GM18909 (cell line): Measurements from ENCODE around the gene EGR2.
"Not testable (repeated sequence)": the region's sequence is repeated elsewhere in the genome, so short reads cannot be mapped to it uniquely, and the experiment has no call there.

Experiments used
- ATAC-seq: cut with Tn5 transposase; IDR thresholded peaks from one replicate; pipeline ENCODE4 v1.9.1; 2021; ENCODE audit warnings: mild to moderate bottlenecking; ENCODE audit not compliant: unreplicated experiment, poor library complexity

The EGR2 gene

DNA sequence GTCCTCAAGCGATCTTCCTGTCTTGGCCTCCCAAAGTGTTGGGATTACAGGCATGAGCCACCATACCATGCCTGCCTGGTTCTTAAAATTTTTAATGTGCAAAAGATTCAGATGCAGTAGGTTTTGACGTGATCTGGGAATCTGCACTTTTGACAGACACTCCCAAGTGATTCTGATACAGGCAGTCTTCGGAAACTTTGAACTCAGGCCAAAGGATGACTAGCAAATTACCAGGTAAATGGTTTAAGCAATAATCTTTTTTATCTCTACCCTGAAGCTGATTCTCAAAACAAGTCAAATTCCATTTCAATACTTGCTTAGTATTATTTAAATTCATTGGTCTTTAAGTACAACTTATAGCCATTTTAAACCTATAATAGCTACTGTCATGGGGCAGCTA is 14.3 kb downstream of the EGR2 start:
- no peak for ATAC-seq

GRCh38 chr10:62796896-62797295 is 19.3 kb downstream of the EGR2 start:
- no peak for ATAC-seq

DNA sequence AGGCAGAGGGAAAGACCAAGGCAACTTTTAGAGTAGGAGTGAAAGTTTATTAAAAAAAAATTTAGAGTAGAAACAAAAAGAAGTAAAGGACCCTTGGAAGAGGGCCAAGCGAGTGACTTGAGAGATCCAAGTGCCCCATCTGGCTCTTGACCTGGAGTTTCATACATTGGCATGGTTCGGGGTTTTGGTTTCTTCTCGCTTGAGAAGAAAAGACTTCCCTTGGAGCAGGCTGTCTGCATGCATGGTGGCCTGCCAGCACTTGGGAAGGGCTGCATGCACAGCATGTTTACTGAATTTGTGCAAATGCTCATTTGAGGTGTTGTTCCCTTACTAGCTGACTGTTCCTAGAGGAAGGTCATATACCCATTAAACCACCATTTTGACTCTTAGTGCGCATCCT is 20.4 kb downstream of the EGR2 start:
- ATAC-seq = no peak

DNA sequence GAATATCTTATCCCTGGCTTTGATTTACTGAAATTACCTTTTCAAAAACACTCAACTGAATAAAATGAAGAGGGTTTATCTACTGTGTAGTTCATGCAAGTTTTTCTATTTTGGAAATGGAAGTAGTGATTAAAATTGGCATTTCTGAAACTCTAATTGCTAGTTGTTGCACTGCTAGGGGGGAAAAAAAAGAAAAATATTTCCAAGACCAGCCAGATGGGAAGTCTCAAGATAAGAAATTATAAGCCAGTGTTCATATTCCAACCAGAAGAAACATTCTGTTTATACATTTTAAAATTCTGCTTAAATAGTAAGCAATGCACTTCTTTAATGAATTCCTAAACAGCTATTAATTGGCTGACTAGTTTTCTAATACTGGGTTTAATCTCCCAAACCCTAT is 21.1 kb downstream of the EGR2 start:
- ATAC-seq = no peak

GRCh38 chr10:62794306-62794705 is 21.9 kb downstream of the EGR2 start:
- ATAC-seq = no peak

DNA sequence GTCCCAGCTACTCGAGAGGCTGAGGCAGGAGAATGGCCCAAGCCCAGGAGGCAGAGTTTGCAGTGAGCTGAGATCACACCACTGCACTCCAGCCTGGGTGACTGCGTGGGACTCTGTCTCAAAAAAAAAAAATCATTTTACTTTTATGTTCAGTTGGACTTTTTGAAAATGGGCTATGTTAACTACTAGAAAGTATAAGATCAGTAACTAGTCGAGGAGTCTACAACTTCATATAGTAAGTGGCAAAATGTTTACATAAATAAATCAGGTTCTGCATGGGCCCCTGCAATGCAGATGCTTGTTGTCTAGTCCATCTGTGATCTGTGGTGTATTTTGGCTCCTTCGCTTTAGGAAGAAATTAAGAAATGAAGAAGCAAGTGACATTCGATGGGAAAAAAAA is 23.9 kb downstream of the EGR2 start:
- ATAC-seq = no peak

DNA sequence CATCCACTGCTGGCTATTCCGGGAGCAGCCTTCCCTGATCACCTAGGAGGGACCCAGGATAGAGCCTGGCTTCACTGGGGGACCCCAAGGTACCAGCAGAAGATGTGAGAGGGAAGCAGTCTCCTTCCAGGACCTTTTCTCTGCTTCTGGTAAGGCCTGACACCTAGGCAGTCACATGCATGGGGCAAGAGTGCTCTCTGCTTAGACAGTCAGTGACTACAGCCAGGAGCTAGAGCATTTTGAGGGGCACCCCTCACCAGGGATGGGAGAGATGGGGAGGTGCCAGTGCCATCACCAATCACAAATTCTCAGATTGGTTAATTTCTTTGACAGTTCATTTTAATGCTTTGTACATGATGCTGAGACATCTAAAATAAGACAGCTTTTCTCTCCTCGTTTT is 25.6 kb downstream of the EGR2 start:
- no peak for ATAC-seq

DNA sequence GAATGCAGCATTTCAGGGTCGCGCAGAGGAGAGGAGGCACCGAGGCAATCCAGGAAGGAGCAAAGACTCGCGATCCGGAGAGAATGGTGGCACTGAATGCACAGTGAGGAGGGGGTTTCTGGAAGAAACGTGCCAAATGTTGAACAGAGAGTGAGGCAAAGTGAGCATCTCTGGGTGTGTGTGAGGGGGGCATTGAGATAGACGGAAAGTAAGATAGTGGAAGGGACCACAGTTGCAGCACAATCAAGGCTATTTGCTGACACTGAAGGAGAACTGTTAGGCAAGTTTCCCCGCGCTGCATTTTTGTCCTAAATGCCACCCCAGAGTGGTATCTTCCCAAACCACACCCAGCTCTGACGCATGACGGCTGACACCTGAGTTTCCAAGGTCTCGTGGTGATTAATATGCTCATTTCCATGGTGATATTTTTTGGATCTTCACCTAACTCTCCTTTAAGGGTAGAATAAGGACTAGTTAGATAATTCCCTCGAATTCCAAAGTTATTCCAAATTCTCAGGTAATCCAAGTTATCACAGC is 26.1 kb downstream of the EGR2 start:
- no peak for ATAC-seq

- no peak for ATAC-seq
Observed at GRCh38 chr10:62788861-62789467, 27.2 kb downstream of the EGR2 start.

DNA sequence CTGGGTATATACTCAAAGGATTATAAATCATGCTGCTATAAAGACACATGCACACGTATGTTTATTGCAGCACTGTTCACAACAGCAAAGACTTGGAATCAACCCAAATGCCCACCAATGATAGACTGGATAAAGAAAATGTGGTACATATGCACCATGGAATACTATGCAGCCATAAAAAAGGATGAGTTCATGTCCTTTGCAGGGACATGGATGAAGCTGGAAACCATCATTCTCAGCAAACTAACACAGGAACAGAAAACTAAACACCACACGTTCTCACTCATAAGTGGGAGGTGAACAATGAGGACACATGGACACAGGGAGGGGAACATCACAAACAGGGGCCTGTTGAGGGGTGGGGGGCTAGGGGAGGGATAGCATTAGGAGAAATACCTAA is 27.9 kb downstream of the EGR2 start:
- not testable (repeated sequence) for ATAC-seq

DNA sequence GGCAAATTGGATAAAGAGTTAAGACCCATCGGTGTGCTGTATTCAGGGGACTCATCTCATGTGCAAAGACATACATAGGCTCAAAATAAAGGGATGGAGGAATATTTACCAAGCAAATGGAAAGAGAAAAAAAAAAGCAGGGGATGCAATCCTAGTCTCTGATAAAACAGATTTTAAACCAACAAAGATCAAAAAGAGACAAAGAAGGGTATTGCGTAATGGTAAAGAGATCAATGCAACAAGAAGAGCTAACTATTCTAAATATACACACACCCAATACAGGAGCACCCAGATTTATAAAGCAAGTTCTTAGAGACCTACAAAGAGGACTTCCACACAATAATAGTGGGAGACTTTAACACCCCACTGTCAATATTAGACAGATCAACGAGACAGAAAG is 31.6 kb downstream of the EGR2 start:
- not testable (repeated sequence) for ATAC-seq

DNA sequence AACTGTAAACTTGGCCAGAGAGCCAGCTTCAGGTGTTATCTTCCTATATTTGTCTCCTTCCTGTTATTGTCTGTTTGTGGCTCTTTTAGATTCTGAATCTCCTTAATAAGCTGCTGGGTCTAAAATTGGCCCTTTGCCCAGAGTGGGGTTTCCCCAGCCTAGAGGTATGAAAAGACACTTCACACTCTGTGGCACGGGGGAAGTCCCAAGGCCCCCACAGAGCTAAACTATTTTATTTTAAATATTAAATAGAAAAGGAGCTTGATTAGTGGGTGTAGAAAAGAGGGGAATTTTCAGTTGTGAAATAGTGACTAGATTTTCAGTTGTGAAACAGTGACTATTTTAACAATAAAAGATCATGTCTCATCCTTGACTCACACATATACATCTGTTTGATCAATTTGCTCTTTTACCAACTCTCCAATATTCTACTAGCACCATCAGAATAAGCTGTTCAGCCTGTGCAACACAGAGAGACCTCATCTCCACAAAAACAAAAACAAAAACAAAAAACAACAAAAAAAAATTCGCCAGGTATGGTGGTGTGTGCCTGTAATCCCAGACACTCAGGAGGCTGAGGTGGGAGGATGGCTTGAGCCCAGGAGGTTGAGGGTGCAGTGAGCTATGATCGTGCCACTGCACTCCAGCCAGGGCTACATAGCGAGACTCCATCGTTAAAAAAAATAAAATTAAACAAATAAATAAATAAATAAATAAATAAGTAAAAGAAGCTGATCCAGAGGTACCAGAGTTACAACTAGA is 36.5 kb downstream of the EGR2 start:
- ATAC-seq = peak; percentile 96

DNA sequence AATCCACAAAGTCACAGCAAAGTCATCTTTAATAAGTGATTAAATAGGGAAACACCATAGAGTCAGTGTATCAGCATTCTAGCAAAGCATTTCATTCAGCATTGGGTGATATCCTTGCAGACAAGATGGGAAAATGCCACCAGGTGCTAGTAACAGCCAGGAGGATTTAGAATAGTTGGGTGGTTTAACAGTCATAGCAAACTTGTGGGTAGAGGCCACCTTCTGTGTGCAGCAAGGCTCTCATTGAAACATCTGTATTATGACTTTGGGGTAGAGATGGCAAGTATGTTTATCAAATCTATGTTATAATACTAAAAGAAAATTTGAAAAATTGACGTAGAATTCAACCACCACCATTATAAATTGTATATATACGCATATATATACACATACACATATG is 38.0 kb downstream of the EGR2 start:
- peak; percentile 48 for ATAC-seq

DNA sequence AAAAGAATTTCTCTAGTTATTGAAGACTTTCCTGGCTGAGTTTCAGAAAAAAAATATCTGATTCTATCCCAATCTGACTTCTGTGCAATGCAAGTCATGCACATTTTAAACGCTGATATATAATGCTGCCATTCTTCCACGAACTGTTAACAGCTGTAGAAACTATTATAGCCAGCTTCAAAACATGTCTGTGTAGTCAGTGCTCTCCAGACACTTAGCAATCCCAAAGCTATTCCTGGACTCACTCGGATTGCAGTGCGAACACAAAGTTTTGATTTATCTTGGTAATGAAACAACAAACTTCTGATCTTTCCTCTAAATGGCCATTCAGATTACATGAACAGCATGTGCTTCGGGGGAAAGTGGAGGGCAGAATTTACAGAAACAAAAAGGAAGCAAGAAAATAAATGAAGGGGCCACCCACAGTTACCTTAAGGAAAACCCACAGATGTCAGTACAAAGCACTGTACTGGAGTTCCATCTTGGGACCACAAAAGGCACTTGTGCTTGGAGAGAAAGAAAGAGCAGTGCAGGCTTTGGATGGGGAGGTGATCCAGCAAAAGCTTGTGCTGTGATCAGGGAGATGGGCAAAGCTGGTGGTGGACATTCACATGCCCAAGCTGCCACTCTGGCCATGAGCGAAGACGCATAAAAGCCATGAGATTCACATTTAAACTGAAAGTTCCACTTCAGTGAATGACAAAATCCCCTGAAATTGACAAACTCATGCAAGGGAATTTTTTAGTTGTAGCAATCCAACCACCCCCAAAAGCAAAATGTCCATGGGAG is 43.8 kb downstream of the EGR2 start:
- no peak for ATAC-seq

GRCh38 chr10:62769574-62770242 is 46.5 kb downstream of the EGR2 start:
- peak; percentile 71 for ATAC-seq

GRCh38 chr10:62766386-62766785 is 49.8 kb downstream of the EGR2 start:
- ATAC-seq = no peak

DNA sequence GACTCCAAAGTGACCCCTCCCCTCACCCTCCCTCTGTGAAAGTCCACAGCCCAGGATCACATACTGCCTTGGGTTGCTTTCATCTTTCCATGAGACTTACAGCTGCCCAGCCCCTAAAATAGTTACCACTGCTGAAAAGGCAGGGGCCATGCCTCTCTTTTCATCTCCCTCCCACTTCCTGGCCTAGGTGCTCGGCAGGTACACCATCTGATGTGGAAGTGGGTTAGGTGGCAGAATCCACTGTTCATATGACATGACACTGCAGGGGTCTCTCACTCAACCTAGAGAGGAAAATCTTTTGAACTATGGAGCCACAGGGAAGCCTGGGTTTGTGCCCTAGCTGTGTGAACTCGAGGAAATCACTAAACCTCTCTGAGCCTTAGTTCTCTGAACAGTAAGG is 50.4 kb downstream of the EGR2 start:
- ATAC-seq = no peak

- no peak for ATAC-seq
Observed at GRCh38 chr10:62764011-62764410, 52.2 kb downstream of the EGR2 start.

DNA sequence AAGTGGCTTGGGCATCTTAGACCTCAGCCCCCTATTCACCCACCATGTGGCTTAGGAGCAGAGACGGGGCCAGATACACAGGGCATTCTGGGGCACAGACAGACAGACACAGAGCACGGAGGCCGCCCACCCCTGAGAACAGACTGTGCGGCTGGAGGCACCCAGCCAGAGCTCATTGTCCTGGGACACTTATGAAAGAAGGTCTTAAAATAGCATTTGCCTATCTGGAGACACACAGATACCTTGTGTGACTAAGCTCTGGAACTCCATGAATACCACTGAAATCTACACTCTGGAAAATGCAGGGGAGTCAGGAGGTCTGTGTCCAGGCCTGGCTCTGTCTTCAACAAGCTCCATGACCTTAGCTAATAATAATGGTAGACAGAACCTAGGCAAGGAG is 53.0 kb downstream of the EGR2 start:
- no peak for ATAC-seq
